HEK293 (cell line): ENCODE measurements around the gene INSIG2.

ENCODE experiments used
- CTCF ChIA-PET: fragments of 350-600 bp; formaldehyde crosslinking; extraction: SDS; loops from one replicate; lab custom pipeline; 2021; ENCODE audit warnings: antibody characterized with exemption; lab: Yijun Ruan, JAX
- POLR2A ChIA-PET: fragments of 300-600 bp; formaldehyde crosslinking; extraction: SDS; loops from one replicate; lab custom pipeline; 2020; ENCODE audit warnings: antibody characterized with exemption, inconsistent platforms; lab: Yijun Ruan, JAX
- H3K27ac ChIP-seq: fragments of 200-500 bp; sonication (Bioruptor generic); 2 replicates; pipeline ENCODE4 v1.5.1; 2014; ENCODE audit warnings: low read depth, low read length, control low read depth, inconsistent platforms; ENCODE audit errors: extremely low read depth
- H3K36me3 ChIP-seq, 2 experiments: fragments of 200-500 bp in 1 of 2; sonication (Bioruptor generic) in 1 of 2; 1 replicate in 1 of 2; 2 replicates in 1 of 2; pipeline ENCODE4 v1.5.1; 2014 to 2017; ENCODE audit warnings: inconsistent platforms in 2 of 2, low read length in 2 of 2; ENCODE audit not compliant: control insufficient read depth in 2 of 2, insufficient read depth in 1 of 2
- H3K4me1 ChIP-seq: fragments of 200-500 bp; sonication (Bioruptor generic); 2 replicates; pipeline ENCODE4 v1.5.1; 2014; ENCODE audit warnings: mild to moderate bottlenecking, low read length, inconsistent platforms; ENCODE audit not compliant: control insufficient read depth, insufficient read depth
- H3K4me3 ChIP-seq: 2 replicates; pipeline ENCODE4 v1.5.1; 2011; ENCODE audit warnings: low read depth, mild to moderate bottlenecking, control low read depth, low read length, moderate library complexity
- H3K9me3 ChIP-seq: fragments of 200-500 bp; sonication (Bioruptor generic); 2 replicates; pipeline ENCODE4 v1.5.1; 2014; ENCODE audit warnings: low read depth, low read length, inconsistent platforms; ENCODE audit not compliant: control insufficient read depth, insufficient read depth
- ATF2 ChIP-seq: fragments of 450-650 bp; formaldehyde crosslinking; IDR thresholded peaks from 2 replicates; pipeline ENCODE4 v1.5.1; 2016; ENCODE audit warnings: missing biosample characterization, missing genetic modification characterization, low read depth
- HIC1 ChIP-seq: fragments of 450-650 bp; formaldehyde crosslinking; IDR thresholded peaks from 2 replicates; pipeline ENCODE4 v1.5.1; 2016; ENCODE audit warnings: missing biosample characterization, missing genetic modification characterization
- HOXC10 ChIP-seq: sonication (generic); formaldehyde crosslinking; IDR thresholded peaks from 2 replicates; pipeline ENCODE4 v1.8.1; 2023; ENCODE audit warnings: mild to moderate bottlenecking, missing genetic modification reagents
- KLF9 ChIP-seq: fragments of 450-650 bp; formaldehyde crosslinking; IDR thresholded peaks from 2 replicates; pipeline ENCODE4 v1.5.1; 2016; ENCODE audit warnings: missing biosample characterization, missing genetic modification characterization, low read depth
- PATZ1 ChIP-seq: fragments of 450-650 bp; formaldehyde crosslinking; IDR thresholded peaks from 2 replicates; pipeline ENCODE4 v1.5.1; 2016; ENCODE audit warnings: missing biosample characterization, missing genetic modification characterization
- TCF7L2 ChIP-seq: IDR thresholded peaks from 2 replicates; pipeline ENCODE4 v1.6.1; 2011; ENCODE audit warnings: low read depth, mild to moderate bottlenecking, inconsistent platforms, low read length, moderate library complexity, borderline replicate concordance
- YY2 ChIP-seq: fragments of 450-650 bp; formaldehyde crosslinking; IDR thresholded peaks from 2 replicates; pipeline ENCODE4 v1.5.1; 2016; ENCODE audit warnings: missing biosample characterization, missing genetic modification characterization
- ZBTB11 ChIP-seq: fragments of 450-650 bp; formaldehyde crosslinking; conservative IDR thresholded peaks from 2 replicates; pipeline ENCODE4 v1.5.1; 2016; ENCODE audit warnings: low read depth, missing biosample characterization, missing genetic modification characterization
- ZFP3 ChIP-seq: fragments of 450-650 bp; formaldehyde crosslinking; IDR thresholded peaks from 2 replicates; pipeline ENCODE4 v1.5.1; 2016; ENCODE audit warnings: low read depth, missing biosample characterization, missing genetic modification characterization
- ZIC2 ChIP-seq: fragments of 450-650 bp; formaldehyde crosslinking; IDR thresholded peaks from 2 replicates; pipeline ENCODE4 v1.5.1; 2016; ENCODE audit warnings: missing biosample characterization, missing genetic modification characterization
- ZNF10 ChIP-seq: fragments of 450-650 bp; formaldehyde crosslinking; IDR thresholded peaks from 2 replicates; pipeline ENCODE4 v1.5.1; 2017; ENCODE audit warnings: missing biosample characterization, missing genetic modification characterization
- ZNF133 ChIP-seq: fragments of 450-650 bp; formaldehyde crosslinking; IDR thresholded peaks from 2 replicates; pipeline ENCODE4 v1.5.1; 2016; ENCODE audit warnings: missing biosample characterization, missing genetic modification characterization
- ZNF138 ChIP-seq: fragments of 450-650 bp; formaldehyde crosslinking; IDR thresholded peaks from 2 replicates; pipeline ENCODE4 v1.5.1; 2016; ENCODE audit warnings: missing biosample characterization, missing genetic modification characterization, borderline replicate concordance
- ZNF169 ChIP-seq: fragments of 450-650 bp; formaldehyde crosslinking; IDR thresholded peaks from 2 replicates; pipeline ENCODE4 v1.5.1; 2016; ENCODE audit warnings: missing biosample characterization, missing genetic modification characterization
- ZNF202 ChIP-seq: fragments of 450-650 bp; formaldehyde crosslinking; IDR thresholded peaks from 2 replicates; pipeline ENCODE4 v1.5.1; 2016; ENCODE audit warnings: missing biosample characterization, missing genetic modification characterization, borderline replicate concordance
- ZNF302 ChIP-seq: fragments of 450-650 bp; formaldehyde crosslinking; IDR thresholded peaks from 2 replicates; pipeline ENCODE4 v1.5.1; 2016; ENCODE audit warnings: missing biosample characterization, missing genetic modification characterization, low read depth
- ZNF366 ChIP-seq: fragments of 450-650 bp; formaldehyde crosslinking; conservative IDR thresholded peaks from 2 replicates; pipeline ENCODE4 v1.5.1; 2016; ENCODE audit warnings: missing biosample characterization, missing genetic modification characterization
- ZNF394 ChIP-seq: fragments of 450-650 bp; formaldehyde crosslinking; IDR thresholded peaks from 2 replicates; pipeline ENCODE4 v1.5.1; 2016; ENCODE audit warnings: missing biosample characterization, missing genetic modification characterization, mild to moderate bottlenecking, moderate library complexity, borderline replicate concordance
- ZNF416 ChIP-seq: fragments of 450-650 bp; formaldehyde crosslinking; IDR thresholded peaks from 2 replicates; pipeline ENCODE4 v1.5.1; 2016; ENCODE audit warnings: missing biosample characterization, missing genetic modification characterization
- ZNF623 ChIP-seq: fragments of 450-650 bp; formaldehyde crosslinking; IDR thresholded peaks from 2 replicates; pipeline ENCODE4 v1.5.1; 2016; ENCODE audit warnings: missing biosample characterization, missing genetic modification characterization
- ZNF626 ChIP-seq: fragments of 450-650 bp; sonication (Bioruptor Pico); formaldehyde crosslinking; IDR thresholded peaks from 2 replicates; pipeline ENCODE4 v1.5.1; 2018; ENCODE audit warnings: missing biosample characterization, missing genetic modification characterization, inconsistent platforms
- ZNF707 ChIP-seq: fragments of 450-650 bp; formaldehyde crosslinking; IDR thresholded peaks from 2 replicates; pipeline ENCODE4 v1.5.1; 2016; ENCODE audit warnings: missing biosample characterization, missing genetic modification characterization
- ZNF830 ChIP-seq: fragments of 450-650 bp; IDR thresholded peaks from 2 replicates; pipeline ENCODE4 v1.5.0; 2018; ENCODE audit warnings: missing biosample characterization, missing genetic modification characterization, low read depth, mild to moderate bottlenecking, moderate library complexity

The INSIG2 gene

GRCh38 chr2:118053681-118054080, 34.6 kb upstream of the INSIG2 start:
- H3K4me1 ChIP-seq, result peaks cover 14% of the 10 kb centered on the region
- H3K27ac ChIP-seq, result no peak overlapping the region
- CTCF ChIA-PET, result interaction anchor here (0.8 to 2.9 kb wide), 4 partner anchors 7 to 168 kb away, joined by 3 to 14 read pairs (median 8); no protein-coding TSS in a partner anchor
- POLR2A ChIA-PET, result no interaction called here
- no peak for TF ChIP-seq TCF7L2
- TF ChIP-seq ZNF138, result no peak
- no peak for TF ChIP-seq PATZ1 (tag by site-specific recombination)
- TF ChIP-seq ZFP3 (tag by site-specific recombination), result no peak
- TF ChIP-seq YY2 (tag by site-specific recombination), result no peak
- no peak for TF ChIP-seq ZNF394 (tag by site-specific recombination)
- TF ChIP-seq HOXC10 (CRISPR knock-in tag), result no peak
- no peak for TF ChIP-seq ZNF302 (tag by site-specific recombination)
- no peak for TF ChIP-seq ZNF416 (tag by site-specific recombination)
- TF ChIP-seq ZNF202 (tag by site-specific recombination), result no peak
- TF ChIP-seq ZNF10 (tag by site-specific recombination), result no peak
- no peak for TF ChIP-seq ZNF707 (tag by site-specific recombination)
- no peak for TF ChIP-seq ZNF830 (tag by site-specific recombination)
- no peak for TF ChIP-seq ZNF133 (tag by site-specific recombination)
- TF ChIP-seq ATF2, result no peak
- TF ChIP-seq ZNF623 (tag by site-specific recombination), result no peak
- TF ChIP-seq KLF9 (tag by site-specific recombination), result no peak
- H3K4me3 ChIP-seq, result no peak overlapping the region
- H3K36me3 ChIP-seq, result no peaks in the 10 kb centered on the region
- H3K9me3 ChIP-seq, result no peaks in the 10 kb centered on the region

GRCh38 chr2:118054213-118055008, 33.9 kb upstream of the INSIG2 start:
- H3K9me3 ChIP-seq, result no peaks in the 10 kb centered on the region
- no peak overlapping the region for H3K27ac ChIP-seq
- no peaks in the 10 kb centered on the region for H3K36me3 ChIP-seq
- POLR2A ChIA-PET, result no interaction called here
- H3K4me1 ChIP-seq, result peaks cover 12% of the 10 kb centered on the region
- no peak overlapping the region for H3K4me3 ChIP-seq
- CTCF ChIA-PET, result interaction anchor here (0.8 to 2.9 kb wide), 4 partner anchors 8 to 51 kb away, joined by 3 to 14 read pairs (median 8); no protein-coding TSS in a partner anchor
- no peak for TF ChIP-seq ZNF169 (tag by site-specific recombination)
- no peak for TF ChIP-seq ZNF626 (tag by site-specific recombination)
- no peak for TF ChIP-seq ZIC2
- no peak for TF ChIP-seq HIC1 (tag by site-specific recombination)
- TF ChIP-seq ZBTB11 (tag by site-specific recombination), result no peak
- no peak for TF ChIP-seq ZNF366 (tag by site-specific recombination)
